Eye (tissue), 1 donor: Measurements from ENCODE around the gene IRF1.

Experiments used
- DNase-seq: peaks from one replicate; pipeline ENCODE4 v3.0.0-alpha.2; 2015

IRF1 gene

DNA sequence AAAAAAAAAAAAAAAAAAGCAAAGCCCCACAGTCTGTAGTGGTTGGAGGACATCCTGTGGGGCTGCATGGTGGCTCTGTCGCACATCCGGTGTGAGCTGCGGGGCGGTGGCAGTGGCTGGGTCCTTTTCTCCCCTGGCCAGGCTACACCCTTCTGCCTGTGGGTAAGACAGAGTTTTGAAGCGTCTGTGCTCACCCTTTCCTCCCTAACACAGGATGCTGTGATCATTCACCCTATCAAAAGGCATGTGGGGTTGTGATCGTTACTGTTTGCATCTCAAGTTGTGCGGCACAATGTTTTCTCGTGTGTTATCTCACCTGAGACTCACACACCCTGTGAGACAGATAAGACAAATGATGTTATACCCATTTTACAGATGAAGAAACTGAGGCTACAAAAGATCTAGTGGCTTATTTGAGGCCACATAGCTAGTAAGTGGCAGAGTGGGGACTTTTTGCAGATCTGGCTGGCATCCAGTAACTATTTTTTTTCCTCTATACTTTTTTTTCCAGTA lies 17.5 kb downstream of the IRF1 start:
- no peak for DNase-seq

DNA sequence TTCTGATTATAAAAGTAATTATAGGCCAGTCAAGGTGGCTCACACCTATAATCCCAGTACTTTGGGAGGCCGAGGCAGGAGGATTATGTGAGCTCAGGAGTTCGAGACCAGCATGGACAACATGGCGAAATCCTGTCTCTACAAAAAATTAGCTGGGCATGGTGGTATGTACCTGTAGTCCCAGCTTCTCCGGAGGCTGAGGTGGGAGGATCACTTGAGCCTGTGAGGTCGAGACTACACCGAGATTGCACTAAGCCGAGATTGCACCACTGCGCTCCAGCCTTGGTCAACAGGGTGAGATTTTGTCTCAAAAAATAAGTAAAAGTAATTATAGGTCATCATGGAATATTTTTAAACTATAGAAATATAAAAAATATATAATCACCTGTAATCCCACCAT lies 18.1 kb downstream of the IRF1 start:
- DNase-seq = no peak

DNA sequence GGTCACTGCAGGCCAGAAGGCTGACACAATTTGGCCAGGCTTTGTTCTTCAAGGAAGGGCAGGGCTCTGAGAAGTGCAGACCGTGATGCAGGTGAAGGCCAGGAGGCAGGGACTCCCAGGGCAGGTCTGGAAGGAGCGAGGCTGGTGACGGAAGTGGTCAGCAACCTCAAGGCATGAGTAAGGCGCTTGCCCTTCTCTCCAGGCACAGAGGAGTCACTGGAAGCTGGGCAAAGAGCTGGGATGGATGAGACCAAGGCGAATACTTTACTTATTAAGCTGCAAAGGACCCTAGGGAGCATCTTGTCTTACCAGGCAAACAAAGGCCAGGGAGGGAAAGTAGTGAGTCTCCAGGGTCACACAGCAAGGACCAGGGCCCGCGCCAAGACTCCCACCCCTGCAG lies 18.6 kb downstream of the IRF1 start:
- DNase-seq = no peak

DNA sequence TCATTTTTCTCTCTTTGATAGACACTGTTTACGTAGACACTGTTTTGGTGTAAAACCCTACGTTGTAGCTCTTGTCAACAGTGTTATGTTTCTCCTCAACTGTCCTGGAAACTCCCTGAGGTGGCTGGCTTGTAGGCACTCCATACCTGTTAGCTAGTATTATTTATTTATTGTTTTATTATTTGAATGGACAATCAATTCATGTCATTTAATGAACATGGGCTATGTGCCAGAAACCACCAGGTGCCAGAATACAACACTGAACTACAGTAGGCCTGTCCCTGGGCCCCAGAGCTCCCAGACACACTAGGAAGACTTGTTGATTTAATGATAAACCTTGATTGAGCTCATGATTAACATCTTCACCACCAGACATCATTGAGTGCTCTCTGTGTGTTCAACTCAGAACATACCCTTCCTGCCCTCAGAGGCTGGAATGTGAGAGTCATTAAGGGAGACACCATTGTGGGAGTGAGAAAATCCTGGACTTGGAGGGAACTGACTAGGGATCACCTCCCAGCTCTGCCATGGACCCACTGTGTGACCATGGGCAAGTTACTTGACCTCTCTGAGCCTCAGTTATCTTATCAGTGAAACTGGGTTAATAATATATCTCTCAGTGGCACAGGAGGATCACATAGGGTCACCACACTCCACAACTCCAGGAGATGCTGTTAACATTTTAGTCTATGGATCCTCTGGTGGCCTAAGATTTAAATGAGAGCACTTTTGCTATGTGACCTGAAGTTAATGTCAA lies 19.2 kb downstream of the IRF1 start:
- DNase-seq = no peak

DNA sequence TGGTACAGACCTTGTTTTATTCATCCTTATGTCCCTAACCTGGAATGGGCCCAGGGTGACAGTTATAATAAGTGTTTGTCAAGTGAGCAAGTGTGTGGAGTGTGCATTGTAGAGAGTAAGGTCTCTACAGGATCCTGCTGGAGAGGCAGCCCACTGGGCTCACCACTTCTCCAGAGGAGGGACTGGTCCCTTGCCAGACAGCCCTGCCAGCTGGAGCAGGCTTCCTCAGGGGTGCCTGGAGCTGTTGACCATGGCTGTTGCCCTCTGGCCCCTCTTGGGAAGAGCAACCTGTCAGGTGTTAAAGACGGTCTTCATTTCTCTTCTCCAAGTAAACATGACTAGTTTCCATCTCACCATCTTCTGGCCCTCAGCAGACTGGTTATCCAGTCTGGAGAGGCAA lies 20.0 kb downstream of the IRF1 start:
- no peak for DNase-seq

DNA sequence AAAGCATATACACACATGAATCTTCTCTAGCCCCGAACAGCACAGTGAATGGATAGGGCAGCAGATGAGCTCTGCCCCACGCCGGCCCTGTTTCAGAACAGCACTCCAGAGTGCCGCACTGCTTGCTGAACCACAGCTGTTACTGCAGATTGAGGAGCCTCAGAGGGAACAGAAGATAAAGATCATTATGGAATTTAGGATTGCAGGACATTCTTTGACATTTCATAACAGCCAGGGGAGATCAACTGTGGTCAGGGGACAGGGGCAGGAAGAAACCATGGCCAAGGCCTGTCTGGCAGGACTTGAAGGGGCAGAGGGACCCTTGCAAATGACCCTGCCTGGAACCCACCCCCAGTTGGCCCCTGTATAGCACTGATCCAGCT lies 20.6 kb downstream of the IRF1 start:
- DNase-seq = no peak

DNA sequence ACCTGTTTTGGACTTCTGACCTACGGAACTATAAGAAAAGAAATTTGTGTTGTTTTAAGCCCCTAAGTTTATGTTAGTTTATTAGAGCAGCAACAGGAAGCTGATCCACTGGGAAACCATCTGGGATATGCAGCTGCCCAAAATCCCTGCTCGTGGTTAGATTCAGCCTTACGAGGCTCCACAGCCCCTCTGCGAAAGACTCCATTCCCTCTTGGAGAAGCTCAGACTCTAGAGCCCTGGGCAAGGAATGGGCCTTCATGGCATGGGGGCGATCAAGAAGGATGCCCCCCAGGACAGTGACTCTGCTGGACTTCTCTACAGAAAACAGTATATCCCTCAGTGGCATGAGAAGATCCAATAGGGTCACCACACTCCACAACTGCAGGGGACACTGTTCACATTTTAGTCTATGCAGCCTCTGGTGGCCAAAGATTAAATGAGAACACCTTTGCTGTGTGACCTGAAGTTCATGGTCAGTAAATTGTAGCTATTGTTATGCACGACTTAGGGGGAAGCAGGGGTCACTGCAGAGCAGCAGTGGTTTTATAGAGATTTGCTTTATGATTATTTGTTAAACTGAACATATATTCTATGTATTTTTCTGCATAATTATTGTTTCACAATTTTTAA lies 21.1 kb downstream of the IRF1 start:
- DNase-seq = no peak

DNA sequence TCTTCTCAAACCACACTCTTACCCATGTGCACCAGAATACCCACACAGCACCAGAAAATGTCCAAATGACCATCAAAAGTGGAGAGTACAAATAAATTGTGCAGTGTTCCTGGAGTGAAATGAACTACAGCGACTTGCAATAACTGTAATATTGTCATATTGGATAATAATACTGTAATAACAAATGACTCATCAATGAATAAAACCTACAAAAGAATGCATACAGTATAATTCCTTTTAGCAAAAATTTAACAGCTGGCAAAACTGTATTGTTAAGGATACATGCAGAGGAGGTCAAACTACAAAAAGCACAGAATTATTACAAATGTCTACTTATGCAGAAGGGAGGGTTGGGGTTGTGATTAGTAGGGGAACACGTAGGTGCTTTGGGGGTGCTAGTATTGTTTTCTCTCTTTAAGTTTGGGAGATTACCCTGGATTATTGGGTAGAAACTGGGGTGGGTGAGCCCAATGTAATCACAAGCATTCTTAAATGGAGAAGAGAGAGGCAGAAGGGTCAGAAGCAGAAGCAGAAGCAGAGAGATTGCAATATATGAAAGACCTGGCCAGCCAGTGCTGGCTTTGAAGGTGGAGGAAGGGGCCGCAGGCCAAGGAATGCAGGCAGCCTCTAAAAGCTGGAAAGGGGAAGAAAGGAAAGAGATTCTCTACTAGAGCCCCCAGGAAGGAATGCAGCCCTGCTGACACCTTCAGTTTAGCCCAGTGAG lies 21.8 kb downstream of the IRF1 start:
- DNase-seq = no peak

DNA sequence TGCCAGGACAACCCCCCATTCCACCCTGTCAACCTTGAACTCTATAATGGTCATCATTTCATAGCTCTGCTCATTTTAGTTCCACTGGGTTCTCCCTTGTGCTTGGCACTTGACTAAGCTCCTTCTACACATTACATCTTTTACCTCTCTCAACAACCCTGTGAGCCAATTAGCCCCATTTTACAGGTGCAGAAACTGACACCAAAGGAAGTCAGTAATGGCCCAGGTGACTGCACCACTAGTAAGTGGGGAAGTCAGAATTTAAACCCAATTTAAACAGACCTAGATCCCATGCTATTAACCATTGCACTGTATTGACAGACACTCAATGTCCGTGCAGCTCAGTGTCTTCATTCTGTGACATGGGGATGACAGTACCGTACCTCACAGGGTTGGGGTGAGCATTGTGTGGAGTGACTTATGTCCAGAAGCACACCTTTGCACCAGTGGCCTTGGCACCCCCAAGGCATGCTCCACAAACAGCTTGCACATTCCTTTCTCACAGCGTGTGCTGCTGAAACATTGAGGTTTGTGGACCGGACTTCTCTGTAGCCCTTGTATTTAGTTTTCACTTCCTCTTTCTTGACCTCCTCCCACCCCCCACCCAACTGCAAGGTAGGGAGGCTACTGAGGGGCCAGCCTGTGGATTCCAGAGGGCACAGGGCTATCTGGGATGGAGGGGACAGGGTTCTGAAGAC lies 23.1 kb downstream of the IRF1 start:
- DNase-seq = no peak

DNA sequence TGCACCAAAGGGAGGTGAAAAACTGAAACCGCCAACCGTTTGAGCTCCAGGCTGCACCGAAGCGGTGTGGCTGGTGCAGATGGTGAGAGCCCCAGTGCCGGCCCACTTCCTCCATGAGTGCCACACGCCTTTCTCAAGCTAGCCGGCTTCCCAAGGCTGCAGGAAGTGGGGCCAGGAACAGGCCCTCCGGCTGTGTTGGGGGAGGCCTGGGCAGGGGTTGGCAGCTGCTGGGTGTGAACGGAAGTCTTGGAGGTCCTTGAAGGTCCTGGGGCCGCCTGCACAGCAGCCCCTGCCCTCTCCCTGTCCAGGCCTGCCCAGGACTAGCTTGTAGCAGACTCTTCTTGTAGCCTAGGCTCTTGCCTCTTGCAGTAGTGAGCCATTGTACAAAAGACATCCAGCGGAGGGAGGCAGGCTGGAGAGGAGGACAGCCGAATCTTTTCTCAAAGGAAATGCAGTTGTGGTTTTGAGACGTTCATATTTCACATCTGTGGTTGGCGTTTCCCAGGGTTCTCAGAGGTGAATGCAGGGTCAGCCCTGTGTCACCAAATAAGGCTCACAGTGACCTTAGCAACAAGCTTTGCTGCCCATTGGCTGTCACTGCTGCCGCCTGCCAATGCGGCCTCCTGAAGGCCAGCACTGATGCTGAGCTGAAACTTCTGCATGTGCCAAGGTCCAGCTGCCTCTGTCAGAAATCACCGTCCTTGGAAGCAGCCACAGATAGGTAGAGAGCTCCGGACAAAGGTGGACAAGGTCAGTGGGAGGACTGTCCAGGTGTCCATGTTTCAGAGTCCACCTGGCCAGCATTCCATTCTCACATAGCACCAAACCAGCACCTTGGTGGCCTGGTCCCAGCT lies 23.9 kb downstream of the IRF1 start:
- no peak for DNase-seq

DNA sequence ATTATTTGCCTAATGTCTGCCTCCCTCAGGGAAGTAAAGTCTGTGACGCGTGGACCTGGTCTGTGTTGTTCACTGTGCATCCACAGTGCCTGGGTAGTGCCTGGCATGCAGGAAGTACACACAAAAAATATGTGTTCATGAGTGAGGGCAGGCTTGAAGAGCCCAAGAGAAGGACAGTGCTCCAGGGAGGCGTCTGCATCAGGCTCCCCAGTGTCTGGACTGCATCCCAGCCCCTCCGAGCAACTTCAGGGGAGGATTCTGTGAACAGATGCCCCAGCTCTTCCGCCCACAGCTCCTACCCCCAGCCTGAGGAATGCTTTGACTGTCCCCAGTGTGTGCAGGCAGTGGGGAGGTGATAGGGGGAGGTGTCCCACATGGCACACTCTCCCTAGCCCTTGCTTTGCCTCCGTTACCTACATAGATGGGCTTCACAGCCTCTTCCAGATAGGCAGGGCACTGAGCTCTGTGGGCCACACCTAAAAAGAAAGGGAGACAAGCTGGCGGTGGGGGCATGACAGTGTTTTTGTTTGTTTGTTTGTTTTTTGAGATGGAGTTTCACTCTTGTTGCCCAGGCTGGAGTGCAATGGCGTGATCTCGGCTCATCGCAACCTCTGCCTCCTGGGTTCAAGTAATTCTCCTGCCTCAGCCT lies 25.4 kb downstream of the IRF1 start:
- no peak for DNase-seq

DNA sequence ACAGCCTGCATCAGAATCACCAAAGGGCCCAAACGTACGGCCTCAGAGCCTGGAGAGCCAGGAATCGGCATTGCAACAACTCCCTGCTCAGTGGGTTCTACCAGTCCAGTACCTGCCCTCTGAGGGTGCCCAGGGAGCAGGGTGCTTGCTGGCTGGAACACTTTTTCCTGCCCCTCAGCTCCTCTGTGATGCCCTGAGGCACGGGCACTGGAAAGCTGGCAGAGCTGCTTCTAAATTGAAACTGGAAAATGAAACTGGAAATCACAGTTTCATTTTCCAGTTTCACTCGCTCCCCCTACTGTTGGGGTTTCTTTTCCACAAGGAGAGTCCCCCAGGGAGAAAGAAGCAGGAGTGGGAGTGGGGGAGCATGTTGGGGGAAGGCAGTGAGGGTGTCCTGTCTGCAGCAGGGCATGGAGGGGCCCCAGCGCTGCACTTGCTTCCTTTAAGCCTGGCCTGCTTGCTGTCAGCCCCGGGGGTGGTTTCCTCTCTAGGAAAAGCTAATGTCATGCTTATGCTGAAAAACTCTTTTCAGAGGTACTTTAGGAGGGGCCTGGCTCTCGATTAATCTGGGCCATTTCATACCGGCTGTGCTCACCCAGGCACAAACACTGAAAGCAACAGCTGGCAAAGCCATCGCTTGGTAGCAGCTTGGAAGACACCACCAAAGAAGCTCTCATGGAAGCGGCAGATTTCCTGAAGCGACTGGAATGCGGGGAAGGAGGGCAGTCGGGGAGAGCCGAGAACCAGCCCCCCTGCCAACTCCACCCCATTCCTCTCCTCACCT lies 26.2 kb downstream of the IRF1 start:
- peak; percentile 75 for DNase-seq

DNA sequence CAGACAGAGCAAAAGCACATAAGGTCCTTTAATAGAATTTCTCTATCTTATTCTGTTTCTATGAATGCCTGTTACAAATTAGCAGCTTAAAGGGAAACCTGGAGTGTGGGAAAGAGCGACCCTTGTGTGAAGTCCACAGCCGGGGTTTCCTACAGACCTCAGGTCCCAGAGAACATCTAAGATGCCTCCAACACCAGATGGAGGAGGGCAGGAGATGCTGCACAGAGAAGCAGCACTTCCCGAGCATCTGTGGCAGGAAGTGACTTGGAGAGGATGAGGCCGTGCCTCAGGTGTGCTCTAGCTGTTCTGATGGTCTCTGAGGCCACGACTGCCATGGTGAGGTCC lies 26.8 kb downstream of the IRF1 start:
- no peak for DNase-seq

DNA sequence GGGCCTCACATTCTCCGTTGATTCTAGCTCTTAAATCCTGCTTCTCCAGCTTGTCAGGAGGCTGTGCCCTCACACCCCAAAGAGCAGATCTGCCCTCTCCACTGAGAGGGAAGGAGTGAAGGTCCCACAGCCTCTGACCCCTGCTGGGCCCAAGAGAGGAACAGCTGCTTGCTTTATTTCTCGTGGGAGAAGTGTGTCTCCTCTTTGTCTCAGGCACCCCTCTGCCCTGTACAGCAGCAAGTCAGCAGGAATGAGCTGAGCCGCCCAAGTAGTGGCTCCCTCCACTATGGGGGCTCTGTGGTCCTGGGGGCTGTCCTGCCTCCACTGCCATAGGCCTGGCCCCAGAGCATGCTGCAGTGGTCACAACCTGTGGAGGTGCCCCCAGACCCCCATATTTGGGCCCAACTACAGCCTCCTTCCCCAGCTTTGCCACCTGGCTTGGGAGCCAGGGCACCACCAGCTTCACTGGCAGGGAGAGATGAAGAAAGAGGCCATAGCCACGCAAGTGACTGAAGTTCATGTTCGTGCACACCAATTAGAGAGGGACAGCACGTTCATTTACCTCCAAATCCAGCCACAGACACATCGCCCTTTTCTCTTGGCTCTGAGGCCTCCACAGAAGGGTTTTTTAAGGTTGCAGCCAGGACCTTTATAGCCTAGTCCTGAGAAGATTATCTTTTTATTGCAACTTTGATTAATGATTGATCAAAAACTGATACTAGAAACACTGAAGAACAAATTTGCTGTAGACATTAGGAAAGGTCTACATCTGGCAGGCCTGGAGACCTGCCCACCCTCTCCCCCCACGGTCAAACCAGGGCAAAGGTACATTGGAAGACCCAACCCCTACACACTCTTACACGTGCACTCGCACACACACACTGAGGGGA lies 27.5 kb downstream of the IRF1 start:
- no peak for DNase-seq

DNA sequence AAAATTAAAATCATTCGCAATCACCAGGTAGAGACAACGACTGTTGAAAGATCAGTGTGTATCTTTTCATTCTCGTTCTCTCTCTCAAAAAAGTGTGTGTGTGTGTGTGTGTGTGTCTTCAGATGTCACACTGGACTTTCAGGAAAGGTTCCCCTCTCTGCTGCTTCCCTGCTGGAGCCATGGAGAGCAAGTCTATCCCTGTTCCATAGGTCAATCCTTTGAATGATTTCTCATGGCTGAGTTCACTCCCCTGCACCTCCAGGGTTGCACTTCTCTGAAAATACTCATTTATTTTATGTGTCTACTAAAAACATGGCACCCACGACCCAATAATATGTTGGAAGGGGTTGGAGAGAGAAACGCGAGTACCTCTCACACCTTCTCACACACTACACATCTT lies 28.2 kb downstream of the IRF1 start:
- no peak for DNase-seq

DNA sequence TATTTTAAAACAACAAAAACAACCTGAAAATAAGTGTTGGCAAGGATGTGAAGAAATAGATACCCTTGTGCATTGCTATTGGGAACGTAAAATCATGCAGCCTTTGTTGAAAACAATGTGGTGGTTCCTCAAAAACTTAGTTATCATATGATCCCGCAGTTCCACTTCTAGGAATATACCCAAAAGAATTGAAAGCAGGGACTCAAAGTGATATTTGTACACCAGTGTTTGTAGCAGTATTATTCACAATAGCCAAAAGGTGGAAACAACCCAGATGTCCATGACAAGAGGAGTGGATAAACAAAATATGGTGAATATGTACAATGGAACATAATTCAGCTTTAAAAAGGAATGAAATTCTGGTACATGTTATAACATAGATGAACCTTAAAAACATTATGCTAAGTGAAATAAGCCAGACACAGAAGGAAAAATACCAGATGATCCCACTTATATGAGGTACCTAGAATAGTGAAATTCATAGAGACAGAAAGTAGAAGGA lies 29.0 kb downstream of the IRF1 start:
- DNase-seq = no peak

DNA sequence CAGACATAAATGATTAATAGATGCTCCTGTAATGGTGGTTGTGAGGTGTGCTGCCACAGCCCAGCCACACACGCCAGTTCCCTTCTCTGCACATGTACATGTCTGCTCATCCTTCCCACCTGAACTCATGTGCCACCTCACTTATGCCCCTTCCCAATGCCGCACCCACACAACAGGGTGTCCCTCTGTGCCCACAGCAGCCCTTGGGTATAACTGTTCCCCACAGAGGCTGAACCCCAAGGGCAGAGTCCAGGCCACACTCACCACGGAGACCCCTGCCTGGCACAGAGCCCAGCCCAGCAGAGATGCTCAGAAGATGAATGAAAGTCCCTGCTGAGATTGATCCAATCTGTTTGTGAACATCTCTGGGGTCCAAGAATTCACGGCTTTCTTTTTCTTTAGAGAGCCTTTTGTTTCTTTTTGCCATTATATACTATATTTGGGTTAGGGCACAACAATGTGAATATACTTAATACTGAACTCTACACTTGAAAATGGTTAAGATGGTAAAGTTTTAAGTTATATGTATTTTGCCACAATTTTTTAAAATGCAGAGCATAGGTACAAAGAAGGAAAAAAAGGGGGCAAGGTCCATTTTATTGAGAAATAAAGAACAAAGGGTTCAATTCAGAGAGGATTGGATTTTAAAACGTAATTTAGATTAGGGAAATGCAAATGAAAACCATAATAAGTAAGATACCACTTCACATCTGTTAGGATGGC lies 29.6 kb downstream of the IRF1 start:
- no peak for DNase-seq

DNA sequence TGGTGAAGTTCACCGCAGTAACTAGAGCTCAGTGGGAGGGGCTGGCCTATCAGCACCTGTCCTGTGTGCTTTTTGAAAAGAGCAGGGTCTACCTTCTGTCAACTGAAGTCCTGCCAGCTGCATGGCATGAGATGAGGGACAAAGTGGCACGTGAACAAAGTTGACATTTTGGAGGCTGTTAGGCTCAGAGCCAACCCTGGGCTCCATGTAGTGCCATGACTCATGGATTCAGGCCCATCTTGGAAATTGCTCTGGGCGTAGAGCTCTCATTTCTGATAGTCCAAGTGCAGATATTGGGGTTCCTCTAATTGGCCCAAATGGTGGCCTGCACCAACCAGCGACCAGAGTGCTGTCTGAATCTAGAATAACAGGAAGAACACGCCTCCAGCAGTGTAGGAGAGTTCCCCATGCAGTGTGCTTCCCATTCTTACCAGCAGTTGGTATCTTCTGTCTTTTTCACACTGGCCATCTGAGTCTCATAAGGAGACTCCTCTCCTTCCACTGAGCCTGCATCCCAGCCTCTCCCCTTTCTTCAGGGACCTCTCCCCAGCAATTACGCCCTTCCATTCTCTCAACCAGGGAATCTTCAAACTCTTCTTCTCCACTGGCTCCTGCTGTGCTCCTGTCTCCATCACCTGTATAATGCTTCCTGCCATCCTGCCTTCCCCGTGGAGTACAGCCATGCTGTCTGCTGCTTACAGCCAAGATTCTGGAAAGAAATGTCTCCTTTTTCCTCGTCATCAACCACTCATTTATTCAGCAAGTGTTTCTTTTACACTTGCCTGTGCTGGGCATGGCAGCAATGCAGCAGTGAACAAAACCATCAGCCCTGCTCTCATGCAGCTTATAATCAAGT lies 30.4 kb downstream of the IRF1 start:
- no peak for DNase-seq
